PC-3 (cell line): ENCODE data around the gene STIMATE. TPM values are rescaled to one million over a fixed set of nuclear protein-coding genes. Genes with fewer than 3 reads are reported as not detected.

Experiments used
- ATAC-seq: fragments of 200-7000 bp; cut with Tn5 transposase; 2 replicates; pipeline ENCODE4 v1.9.1; 2020; ENCODE audit warnings: mild to moderate bottlenecking, moderate library complexity
- BruUV-seq: library from RNA; stranded (reverse); fragments of 400-500 nt; replicated peaks from 2 replicates; lab custom pipeline; 2021; lab: Mats Ljungman, UMichigan
- CTCF ChIA-PET: fragments of 300-600 bp; sonication (Branson Sonifier 250); formaldehyde crosslinking; loops from one replicate; lab custom pipeline; 2022; ENCODE audit warnings: antibody characterized with exemption; lab: Charles Lee
- POLR2A ChIA-PET: fragments of 300-600 bp; sonication (Branson Sonifier 250); formaldehyde crosslinking; loops from one replicate; lab custom pipeline; 2022; ENCODE audit warnings: antibody characterized with exemption; ENCODE audit not compliant: unreplicated experiment; lab: Charles Lee
- DNase-seq: peaks from one replicate; pipeline ENCODE4 v3.0.0-alpha.2; 2015
- H2AFZ ChIP-seq: fragments of 300-600 bp; sonication (generic); 2 replicates; pipeline ENCODE4 v1.6.0; 2016; ENCODE audit warnings: antibody characterized with exemption, low read length
- H3F3A ChIP-seq: fragments of 300-600 bp; sonication (generic); one replicate; pipeline ENCODE4 v1.6.0; 2017; ENCODE audit warnings: antibody characterized with exemption, low read length, control low read depth, mild to moderate bottlenecking; ENCODE audit not compliant: unreplicated experiment
- H3K27ac ChIP-seq: fragments of 300-600 bp; sonication (generic); 2 replicates; pipeline ENCODE4 v1.5.1; 2016; ENCODE audit warnings: mild to moderate bottlenecking, low read length
- H3K27me3 ChIP-seq: fragments of 300-600 bp; sonication (generic); 2 replicates; pipeline ENCODE4 v1.6.1; 2016; ENCODE audit warnings: low read length, mixed read lengths
- H3K36me3 ChIP-seq: fragments of 300-600 bp; sonication (generic); 2 replicates; pipeline ENCODE4 v1.6.1; 2016; ENCODE audit warnings: low read depth, mixed run types, low read length, mixed read lengths
- H3K4me1 ChIP-seq: fragments of 300-600 bp; sonication (generic); 2 replicates; pipeline ENCODE4 v1.5.1; 2016; ENCODE audit warnings: low read length; ENCODE audit not compliant: insufficient read depth
- H3K4me2 ChIP-seq: fragments of 300-600 bp; sonication (generic); 2 replicates; pipeline ENCODE4 v1.6.0; 2016; ENCODE audit warnings: low read length
- H3K4me3 ChIP-seq: fragments of 300-600 bp; sonication (generic); 2 replicates; pipeline ENCODE4 v1.5.1; 2016; ENCODE audit warnings: mild to moderate bottlenecking, low read length, mixed read lengths
- H3K79me2 ChIP-seq: fragments of 300-600 bp; sonication (generic); 2 replicates; pipeline ENCODE4 v1.6.1; 2017; ENCODE audit warnings: low read length, mixed read lengths
- H3K9ac ChIP-seq: fragments of 300-600 bp; sonication (generic); 2 replicates; pipeline ENCODE4 v1.6.0; 2016; ENCODE audit warnings: mild to moderate bottlenecking, low read length
- H3K9me2 ChIP-seq: fragments of 300-600 bp; sonication (generic); replicated peaks from 2 replicates; pipeline ENCODE4 v1.6.1; 2016; ENCODE audit warnings: mixed run types, low read length, mixed read lengths
- H3K9me3 ChIP-seq: fragments of 300-600 bp; sonication (generic); 2 replicates; pipeline ENCODE4 v1.6.1; 2016; ENCODE audit warnings: low read length, mixed read lengths
- H4K20me1 ChIP-seq: fragments of 300-600 bp; sonication (generic); 2 replicates; pipeline ENCODE4 v1.6.1; 2016; ENCODE audit warnings: low read length, mixed read lengths
- EZH2 ChIP-seq: fragments of 300-600 bp; sonication (generic); IDR thresholded peaks from one replicate; pipeline ENCODE4 v1.6.1; 2017; ENCODE audit warnings: antibody characterized with exemption, mild to moderate bottlenecking, low read length; ENCODE audit not compliant: unreplicated experiment
- EZH2phosphoT487 ChIP-seq: fragments of 300-600 bp; sonication (generic); IDR thresholded peaks from 2 replicates; pipeline ENCODE4 v1.6.1; 2018; ENCODE audit warnings: mild to moderate bottlenecking, antibody characterized with exemption, low read length, borderline replicate concordance
- intact Hi-C: fragments of 100-400 bp; cut with micrococcal nuclease; formaldehyde crosslinking; loops from 2 replicates; pipeline ENCODE4 v1.9.0; 2023
- total RNA-seq: library from RNA; depleted of rRNA; stranded (reverse); fragments of >200 nt; gene quantifications from 2 replicates; pipeline ENCODE4 v1.2.3, GENCODE V29; 2014
- TF ChIP-seq, protein P1 (sequence below): fragments of 300-600 bp; sonication (generic); conservative IDR thresholded peaks from 2 replicates; pipeline ENCODE4 v1.5.1; 2017; ENCODE audit warnings: antibody characterized with exemption, low read depth, mild to moderate bottlenecking, low read length

The STIMATE gene
- total RNA-seq, 1 experiment from 2014 or later = 29.7 TPM

- ATAC-seq = no peak
- TF ChIP-seq EZH2 = no peak
- no peak for TF ChIP-seq EZH2phosphoT487
- TF ChIP-seq, protein P1, sequence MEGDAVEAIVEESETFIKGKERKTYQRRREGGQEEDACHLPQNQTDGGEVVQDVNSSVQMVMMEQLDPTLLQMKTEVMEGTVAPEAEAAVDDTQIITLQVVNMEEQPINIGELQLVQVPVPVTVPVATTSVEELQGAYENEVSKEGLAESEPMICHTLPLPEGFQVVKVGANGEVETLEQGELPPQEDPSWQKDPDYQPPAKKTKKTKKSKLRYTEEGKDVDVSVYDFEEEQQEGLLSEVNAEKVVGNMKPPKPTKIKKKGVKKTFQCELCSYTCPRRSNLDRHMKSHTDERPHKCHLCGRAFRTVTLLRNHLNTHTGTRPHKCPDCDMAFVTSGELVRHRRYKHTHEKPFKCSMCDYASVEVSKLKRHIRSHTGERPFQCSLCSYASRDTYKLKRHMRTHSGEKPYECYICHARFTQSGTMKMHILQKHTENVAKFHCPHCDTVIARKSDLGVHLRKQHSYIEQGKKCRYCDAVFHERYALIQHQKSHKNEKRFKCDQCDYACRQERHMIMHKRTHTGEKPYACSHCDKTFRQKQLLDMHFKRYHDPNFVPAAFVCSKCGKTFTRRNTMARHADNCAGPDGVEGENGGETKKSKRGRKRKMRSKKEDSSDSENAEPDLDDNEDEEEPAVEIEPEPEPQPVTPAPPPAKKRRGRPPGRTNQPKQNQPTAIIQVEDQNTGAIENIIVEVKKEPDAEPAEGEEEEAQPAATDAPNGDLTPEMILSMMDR = no peak
Observed at GRCh38 chr3:52904000-52904399, 6.7 kb upstream of the STIMATE start.

GRCh38 chr3:52896613-52897012 is 735 bp downstream of the STIMATE start:
- TF ChIP-seq, protein P1 = no peak
- TF ChIP-seq EZH2 = no peak
- TF ChIP-seq EZH2phosphoT487 = no peak
- H3K36me3 ChIP-seq = no peaks in the 10 kb centered on the region
- DNase-seq = peak; percentile 14
- intact Hi-C loops = no loop called here
- no TSS peak for BruUV-seq
- no peaks in the 10 kb centered on the region for H4K20me1 ChIP-seq
- no peaks in the 10 kb centered on the region for H3K9me2 ChIP-seq
- H3K4me3 ChIP-seq = peak overlapping the region; percentile 95
- ATAC-seq = peak; percentile 23
- H3K79me2 ChIP-seq = peaks cover 28% of the 10 kb centered on the region
- peak overlapping the region; percentile 76 for H3K9ac ChIP-seq
- H3K27ac ChIP-seq = no peak overlapping the region
- no peaks in the 10 kb centered on the region for H3K27me3 ChIP-seq
- no peaks in the 10 kb centered on the region for H3F3A ChIP-seq
- H3K4me2 ChIP-seq = peak overlapping the region; percentile 100
- POLR2A ChIA-PET = no interaction called here
- no peaks in the 10 kb centered on the region for H3K9me3 ChIP-seq
- CTCF ChIA-PET = no interaction called here
- peaks cover 17% of the 10 kb centered on the region for H3K4me1 ChIP-seq
- peak overlapping the region; percentile 93 for H2AFZ ChIP-seq

More at GRCh38 chr3:52904000-52904399, 6.7 kb upstream of the STIMATE start:
- no peak overlapping the region for H3K27ac ChIP-seq
- H3K4me2 ChIP-seq = no peak overlapping the region
- BruUV-seq = no TSS peak
- H3K9me2 ChIP-seq = no peaks in the 10 kb centered on the region
- H3K9ac ChIP-seq = no peak overlapping the region
- no peaks in the 10 kb centered on the region for H3K27me3 ChIP-seq
- H3F3A ChIP-seq = no peaks in the 10 kb centered on the region
- no peaks in the 10 kb centered on the region for H3K4me1 ChIP-seq
- POLR2A ChIA-PET = no interaction called here
- no peaks in the 10 kb centered on the region for H4K20me1 ChIP-seq
- H3K4me3 ChIP-seq = no peak overlapping the region
- no peak overlapping the region for H2AFZ ChIP-seq
- H3K36me3 ChIP-seq = peaks cover 14% of the 10 kb centered on the region; the same call in 1 of the 2 replicates
- no peaks in the 10 kb centered on the region for H3K79me2 ChIP-seq
- no peaks in the 10 kb centered on the region for H3K9me3 ChIP-seq
- DNase-seq = no peak
- intact Hi-C loops = no loop called here
- CTCF ChIA-PET = interaction anchor here (0.7 kb wide), 1 partner anchor 31 kb away, joined by 3 read pairs; no protein-coding TSS in a partner anchor

- peak overlapping the region; percentile 76; the same call in 1 of the 2 replicates for H3K9ac ChIP-seq
- BruUV-seq = no TSS peak
- intact Hi-C loops = no loop called here
Observed at GRCh38 chr3:52896151-52896550, 1.2 kb downstream of the STIMATE start.

More at GRCh38 chr3:52896151-52896550, 1.2 kb downstream of the STIMATE start:
- Histone ChIP-seq H3K27ac (no peak overlapping the region), H3F3A (no peaks in the 10 kb centered on the region), H3K9me2 (no peaks in the 10 kb centered on the region), H2AFZ (peak overlapping the region; percentile 93; the same call in 1 of the 2 replicates), H4K20me1 (no peaks in the 10 kb centered on the region), H3K4me1 (peaks cover 18% of the 10 kb centered on the region), H3K4me3 (peak overlapping the region; percentile 95), H3K36me3 (no peaks in the 10 kb centered on the region), H3K4me2 (peak overlapping the region; percentile 100), H3K9me3 (no peaks in the 10 kb centered on the region), H3K79me2 (peaks cover 28% of the 10 kb centered on the region), H3K27me3 (no peaks in the 10 kb centered on the region)
- DNase-seq (no peak), ATAC-seq (no peak)
- TF ChIP-seq, protein P1 = no peak
- no peak for TF ChIP-seq EZH2phosphoT487
- TF ChIP-seq EZH2 = no peak
- ChIA-PET CTCF (no interaction called here), POLR2A (no interaction called here)
